GM23338 (cell line): ENCODE measurements around the gene AP1AR.

Experiments used
- POLR2AphosphoS5 ChIP-seq: IDR thresholded peaks from 2 replicates; pipeline ENCODE4 v1.6.1; 2016; ENCODE audit warnings: antibody characterized with exemption, low read depth
- ZNF331 ChIP-seq: fragments of 250-450 bp; sonication (Bioruptor Pico); IDR thresholded peaks from 2 replicates; pipeline ENCODE4 v1.5.0; 2020; ENCODE audit warnings: low read depth, mild to moderate bottlenecking, moderate library complexity
- TF ChIP-seq, protein P1 (sequence below), 2 experiments: fragments of 200-600 bp in 1 of 2; sonication (generic) in 1 of 2; conservative IDR thresholded peaks; 2 replicates each; pipeline versions ENCODE4 v1.5.1 to v1.6.1; 2016 to 2017; ENCODE audit warnings: antibody characterized with exemption in 2 of 2, low read depth in 2 of 2, mild to moderate bottlenecking in 2 of 2, moderate library complexity in 1 of 2

DNA sequence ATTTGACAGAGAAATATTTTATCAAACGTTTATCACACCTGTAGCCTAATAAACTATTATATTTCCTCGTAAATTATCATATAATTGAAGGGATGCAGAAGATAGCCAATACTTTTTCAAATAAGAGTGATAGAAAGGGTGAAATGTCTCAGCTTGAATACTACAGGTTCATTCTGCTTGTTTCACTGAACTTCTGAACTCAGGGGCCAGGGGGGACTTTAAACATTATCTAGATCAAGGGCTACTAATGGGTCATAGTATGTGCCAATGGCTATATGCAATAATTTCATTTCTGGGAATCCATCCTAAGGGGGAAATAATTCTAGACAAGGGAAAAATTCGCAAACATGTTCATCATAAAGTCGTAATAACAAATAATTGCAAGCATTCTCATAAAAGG lies 68.1 kb downstream of the AP1AR start:
- TF ChIP-seq, protein P1, sequence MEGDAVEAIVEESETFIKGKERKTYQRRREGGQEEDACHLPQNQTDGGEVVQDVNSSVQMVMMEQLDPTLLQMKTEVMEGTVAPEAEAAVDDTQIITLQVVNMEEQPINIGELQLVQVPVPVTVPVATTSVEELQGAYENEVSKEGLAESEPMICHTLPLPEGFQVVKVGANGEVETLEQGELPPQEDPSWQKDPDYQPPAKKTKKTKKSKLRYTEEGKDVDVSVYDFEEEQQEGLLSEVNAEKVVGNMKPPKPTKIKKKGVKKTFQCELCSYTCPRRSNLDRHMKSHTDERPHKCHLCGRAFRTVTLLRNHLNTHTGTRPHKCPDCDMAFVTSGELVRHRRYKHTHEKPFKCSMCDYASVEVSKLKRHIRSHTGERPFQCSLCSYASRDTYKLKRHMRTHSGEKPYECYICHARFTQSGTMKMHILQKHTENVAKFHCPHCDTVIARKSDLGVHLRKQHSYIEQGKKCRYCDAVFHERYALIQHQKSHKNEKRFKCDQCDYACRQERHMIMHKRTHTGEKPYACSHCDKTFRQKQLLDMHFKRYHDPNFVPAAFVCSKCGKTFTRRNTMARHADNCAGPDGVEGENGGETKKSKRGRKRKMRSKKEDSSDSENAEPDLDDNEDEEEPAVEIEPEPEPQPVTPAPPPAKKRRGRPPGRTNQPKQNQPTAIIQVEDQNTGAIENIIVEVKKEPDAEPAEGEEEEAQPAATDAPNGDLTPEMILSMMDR (conservative IDR thresholded peaks at IDR 0.05; ENCODE audit: low read depth in 2 of 2), result no peak
- no peak for TF ChIP-seq ZNF331 (CRISPR knock-in tag)
- TF ChIP-seq POLR2AphosphoS5, result no peak
